Measurements from ENCODE around the gene SH3YL1. TPM values are rescaled to one million over a fixed set of nuclear protein-coding genes. Genes with fewer than 3 reads are reported as not detected.
"Not testable (repeated sequence)": the region's sequence is repeated elsewhere in the genome, so short reads cannot be mapped to it uniquely, and the experiment has no call there.

SH3YL1 gene
- total and polyA plus RNA-seq, 2 experiments from 2014 or later: 35.6 to 45.8 TPM

- H4K20me1 ChIP-seq (replicated peaks; ENCODE audit: insufficient read depth); H3K36me3 Mint-ChIP-seq (ENCODE audit: low read depth); H3K4me2 ChIP-seq; H2AFZ ChIP-seq; H3F3A ChIP-seq (replicated peaks; ENCODE audit: low read depth); H3K79me2 ChIP-seq (replicated peaks; ENCODE audit: insufficient read depth); H3K36me3 ChIP-seq (ENCODE audit: insufficient read depth); H3K9me2 ChIP-seq (ENCODE audit: insufficient read depth); H3K4me1 Mint-ChIP-seq; H3K27ac Mint-ChIP-seq; H3K4me3 Mint-ChIP-seq; H3K4me1 ChIP-seq (ENCODE audit: insufficient read depth); H3K27me3 ChIP-seq (ENCODE audit: insufficient read depth); H3K9me3 Mint-ChIP-seq; H3K27ac ChIP-seq (ENCODE audit: low read depth); H3K4me3 ChIP-seq; H3K27me3 Mint-ChIP-seq (ENCODE audit: insufficient read depth, low read depth, poor library complexity): not testable (repeated sequence)
- DNase-seq (ENCODE audit: low spot score) (peak; percentile 70), ATAC-seq (peak; percentile 98)
- peak; percentile 53 to 81 for TF ChIP-seq CTCF (conservative IDR thresholded peaks at IDR 0.05; ENCODE audit: low read depth in 2 of 2)
Observed at GRCh38 chr2:172120-172519, 91.7 kb downstream of the SH3YL1 start.

- H3K4me2 ChIP-seq: no peak overlapping the region
- peaks cover 2% of the 10 kb centered on the region; the same call in 1 of the 3 replicates for H3K4me1 Mint-ChIP-seq
- H3K27me3 Mint-ChIP-seq (ENCODE audit: insufficient read depth, low read depth, poor library complexity): peaks cover 2% of the 10 kb centered on the region
- no peaks in the 10 kb centered on the region for H3K36me3 Mint-ChIP-seq (ENCODE audit: low read depth)
- H3K79me2 ChIP-seq (replicated peaks; ENCODE audit: insufficient read depth): no peaks in the 10 kb centered on the region
- H3K36me3 ChIP-seq (ENCODE audit: insufficient read depth): no peaks in the 10 kb centered on the region
- DNase-seq (ENCODE audit: low spot score) (no peak), ATAC-seq (no peak)
- H3K4me3 ChIP-seq: no peak overlapping the region
- H2AFZ ChIP-seq: no peak overlapping the region
- no peaks in the 10 kb centered on the region for H3F3A ChIP-seq (replicated peaks; ENCODE audit: low read depth)
- no peaks in the 10 kb centered on the region for H4K20me1 ChIP-seq (replicated peaks; ENCODE audit: insufficient read depth)
- H3K9me3 Mint-ChIP-seq: no peaks in the 10 kb centered on the region
- H3K4me1 ChIP-seq (ENCODE audit: insufficient read depth): peaks cover 3% of the 10 kb centered on the region; the same call in 1 of the 2 replicates
- no peak overlapping the region for H3K27ac Mint-ChIP-seq
- H3K27ac ChIP-seq (ENCODE audit: low read depth): no peak overlapping the region
- no peaks in the 10 kb centered on the region for H3K9me2 ChIP-seq (ENCODE audit: insufficient read depth)
- no peaks in the 10 kb centered on the region for H3K27me3 ChIP-seq (ENCODE audit: insufficient read depth)
- no peak for TF ChIP-seq ZNF462 (CRISPR knock-in tag; IDR thresholded peaks at IDR 0.05)
- TF ChIP-seq POLR2AphosphoS5 (IDR thresholded peaks at IDR 0.05; ENCODE audit: low read depth): no peak
- no peak for TF ChIP-seq ZNF114 (CRISPR knock-in tag; IDR thresholded peaks at IDR 0.05)
- TF ChIP-seq ZNF331 (CRISPR knock-in tag; IDR thresholded peaks at IDR 0.05; ENCODE audit: low read depth): no peak
- no peak overlapping the region for H3K4me3 Mint-ChIP-seq
Observed at GRCh38 chr2:169741-170140, 94.1 kb downstream of the SH3YL1 start.

Other genes starting within 250 kb of the SH3YL1 start
- gene FAM110C, start 217.5 kb downstream of the SH3YL1 start, total RNA-seq (2014; rRNA removed; shearing (Covaris generic)): 20.9 and 24.8 TPM in 2 replicates
- gene FAM110C, start 217.5 kb downstream of the SH3YL1 start, polyA plus RNA-seq (2016; fragmentation: Nextera tagmentation; extraction: Ambion mirVana): 7.9 and 9.7 TPM in 2 replicates
- gene ACP1, start 915 bp upstream of the SH3YL1 start, total RNA-seq (2014; rRNA removed; shearing (Covaris generic)): 189 and 213 TPM in 2 replicates
- 263 and 281 TPM in 2 replicates for gene ACP1, start 915 bp upstream of the SH3YL1 start, polyA plus RNA-seq (2016; fragmentation: Nextera tagmentation; extraction: Ambion mirVana)
- 4.5 and 6.4 TPM in 2 replicates for gene ALKAL2, start 24.1 kb upstream of the SH3YL1 start, total RNA-seq (2014; rRNA removed; shearing (Covaris generic))
- gene ALKAL2, start 24.1 kb upstream of the SH3YL1 start, polyA plus RNA-seq (2016; fragmentation: Nextera tagmentation; extraction: Ambion mirVana): 11.3 and 12.1 TPM in 2 replicates